Stimulated activated CD4-positive, alpha-beta T cell treated with anti-CD3 and anti-CD28 coated beads, TNF-alpha, amount 100 ng/mL, for 48 hours (primary cell): ENCODE measurements around the gene TMEM184B.

ENCODE experiments used
- DNase-seq, 3 donors: peaks; one replicate each; pipeline ENCODE4 v3.0.0-alpha.2; 2020; ENCODE audit warnings: low read depth in 3 of 3

Gene TMEM184B

DNA sequence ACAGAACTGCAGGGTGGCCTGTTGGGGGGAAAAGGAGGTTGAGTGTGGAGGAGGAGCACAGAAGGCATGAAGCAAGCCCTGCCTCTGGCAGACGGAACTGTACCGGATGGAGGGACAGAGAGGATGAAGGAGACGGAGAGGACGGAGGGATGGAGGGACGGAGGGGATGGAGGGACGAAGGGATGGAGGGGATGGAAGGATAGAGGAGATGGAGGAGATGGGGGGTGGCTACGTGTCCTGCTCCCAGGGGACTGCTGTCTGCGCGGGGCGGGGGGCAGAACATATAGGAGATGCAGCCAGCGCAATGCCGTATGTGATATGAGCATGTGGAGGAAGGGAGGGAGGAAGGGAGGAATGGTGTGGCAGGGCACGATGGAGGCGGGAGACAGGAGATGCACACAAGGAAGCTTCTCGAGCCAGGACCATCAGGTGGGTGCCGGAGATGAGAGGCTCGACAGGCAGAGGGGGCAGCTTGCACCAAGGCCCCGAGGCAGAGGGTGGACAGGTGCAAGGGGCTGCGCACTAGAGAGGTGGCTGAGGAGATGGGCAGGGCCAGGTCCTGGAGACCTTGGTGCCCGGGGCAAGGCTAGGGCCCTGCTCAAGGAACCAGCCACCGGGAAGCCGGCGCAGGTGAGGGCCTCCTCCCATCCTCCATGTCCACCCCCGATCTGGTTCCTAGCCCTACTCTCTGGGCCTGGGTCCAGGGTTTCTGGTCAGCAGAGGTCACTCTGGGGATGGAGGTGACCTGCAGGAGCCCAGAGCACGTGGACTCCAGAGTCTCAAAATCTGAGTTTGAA, 45.8 kb downstream of the TMEM184B start:
- DNase-seq, result no peak

GRCh38 chr22:38223289-38223960, 49.4 kb downstream of the TMEM184B start:
- DNase-seq, result no peak

DNA sequence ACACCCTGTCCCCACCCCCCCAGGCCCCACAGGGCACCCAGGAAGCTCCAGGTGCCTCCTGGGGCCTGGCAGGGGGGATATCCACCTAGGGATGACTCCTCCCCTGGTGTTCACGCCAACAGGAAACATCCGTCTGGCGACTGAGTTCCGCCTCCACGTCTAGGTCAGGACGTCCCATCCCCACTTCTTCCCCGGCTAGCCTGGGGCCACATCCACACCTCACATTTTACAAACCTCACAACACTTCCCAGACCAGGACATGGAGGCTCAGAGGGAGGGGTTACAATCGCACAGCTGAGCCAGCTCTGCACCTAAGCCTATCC, 50.1 kb downstream of the TMEM184B start:
- DNase-seq, result no peak

GRCh38 chr22:38221908-38222796, 50.7 kb downstream of the TMEM184B start:
- no peak for DNase-seq

GRCh38 chr22:38221407-38221806, 51.4 kb downstream of the TMEM184B start:
- DNase-seq, result no peak

DNA sequence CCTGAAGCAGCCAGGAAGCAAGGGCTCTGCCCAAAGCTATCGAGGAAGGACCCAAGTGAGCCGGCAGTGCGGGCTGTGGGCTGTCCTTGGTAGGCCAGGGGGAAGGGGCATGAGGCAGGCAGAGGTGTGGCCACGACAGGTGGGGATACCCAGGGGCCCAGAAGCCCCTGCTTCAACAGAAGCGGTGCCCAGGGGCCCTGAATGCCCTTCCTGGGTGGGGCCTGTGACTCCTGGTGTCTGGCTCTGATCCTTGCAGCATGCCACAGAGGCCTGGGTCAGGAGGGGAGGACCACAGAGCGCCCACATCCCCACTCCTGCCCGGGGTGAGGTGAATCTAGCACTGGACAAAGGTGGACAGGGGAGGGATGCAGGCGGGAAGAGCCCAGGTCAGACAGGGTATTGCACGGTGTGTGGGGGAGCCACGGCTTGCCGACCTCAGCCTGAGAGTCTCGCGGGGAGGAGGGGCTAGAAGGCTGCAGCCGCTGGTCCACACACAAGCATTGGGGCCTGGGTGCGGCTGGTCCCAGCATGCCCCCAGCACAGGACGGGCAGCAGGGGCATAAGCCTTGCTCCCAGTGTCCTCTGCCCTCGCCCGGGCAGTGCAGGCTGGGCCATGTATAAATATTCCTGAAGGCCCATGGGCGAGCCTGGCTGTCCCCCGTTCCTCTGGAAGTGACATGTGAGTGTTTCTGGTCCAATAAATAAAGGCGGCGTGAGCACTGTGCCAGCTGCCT, 52.0 kb downstream of the TMEM184B start:
- no peak for DNase-seq

GRCh38 chr22:38220163-38220562, 52.6 kb downstream of the TMEM184B start:
- DNase-seq, result no peak

- no peak for DNase-seq
Observed at GRCh38 chr22:38219632-38220031, 53.2 kb downstream of the TMEM184B start.

DNA sequence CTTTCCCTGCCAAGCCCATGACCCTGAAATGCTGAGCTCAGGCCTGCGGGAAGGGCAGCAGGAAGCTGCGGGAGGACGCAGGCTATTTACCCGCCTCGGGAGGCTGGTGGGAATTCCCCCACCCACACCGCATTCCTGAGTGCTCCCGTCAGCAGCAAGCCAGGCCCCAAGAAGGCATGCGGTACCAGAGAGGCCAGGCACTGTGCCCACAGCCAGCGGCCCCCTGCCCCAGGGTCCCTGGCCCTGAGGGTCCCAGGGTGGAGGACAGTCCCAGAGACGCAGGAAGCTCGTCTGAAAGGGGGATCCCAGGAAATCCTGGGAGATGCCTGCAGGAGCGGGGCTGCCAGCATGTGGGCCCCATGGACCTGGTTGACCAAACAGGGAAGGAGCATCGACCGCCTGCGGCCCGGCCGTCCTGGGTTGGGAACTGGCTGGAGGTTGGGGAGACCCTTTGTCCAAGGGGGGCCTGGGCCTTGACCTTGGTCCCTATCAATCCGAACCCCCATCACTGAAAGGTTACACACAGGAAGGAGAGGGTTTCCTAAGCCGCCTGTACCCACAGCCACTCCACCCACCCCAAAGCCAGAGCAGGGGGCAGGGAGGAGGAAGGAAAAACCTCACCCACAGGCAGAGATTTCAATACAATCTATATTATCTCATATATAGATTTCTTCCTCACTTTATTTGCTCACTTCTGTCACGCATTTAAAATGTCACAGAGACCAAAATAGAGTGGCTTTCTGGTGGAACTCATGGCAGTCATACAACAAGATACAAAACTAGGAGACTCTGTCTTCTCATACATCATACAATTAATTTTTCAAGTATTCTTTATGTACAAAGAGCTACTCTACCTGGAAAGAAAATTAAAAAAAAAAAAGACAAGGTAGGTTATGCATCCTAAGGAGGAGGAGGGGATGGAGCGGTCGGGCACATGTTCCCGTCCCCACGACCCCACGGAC, 53.9 kb downstream of the TMEM184B start:
- peak in 2 of 3 donors; percentile 45 to 58 for DNase-seq

DNA sequence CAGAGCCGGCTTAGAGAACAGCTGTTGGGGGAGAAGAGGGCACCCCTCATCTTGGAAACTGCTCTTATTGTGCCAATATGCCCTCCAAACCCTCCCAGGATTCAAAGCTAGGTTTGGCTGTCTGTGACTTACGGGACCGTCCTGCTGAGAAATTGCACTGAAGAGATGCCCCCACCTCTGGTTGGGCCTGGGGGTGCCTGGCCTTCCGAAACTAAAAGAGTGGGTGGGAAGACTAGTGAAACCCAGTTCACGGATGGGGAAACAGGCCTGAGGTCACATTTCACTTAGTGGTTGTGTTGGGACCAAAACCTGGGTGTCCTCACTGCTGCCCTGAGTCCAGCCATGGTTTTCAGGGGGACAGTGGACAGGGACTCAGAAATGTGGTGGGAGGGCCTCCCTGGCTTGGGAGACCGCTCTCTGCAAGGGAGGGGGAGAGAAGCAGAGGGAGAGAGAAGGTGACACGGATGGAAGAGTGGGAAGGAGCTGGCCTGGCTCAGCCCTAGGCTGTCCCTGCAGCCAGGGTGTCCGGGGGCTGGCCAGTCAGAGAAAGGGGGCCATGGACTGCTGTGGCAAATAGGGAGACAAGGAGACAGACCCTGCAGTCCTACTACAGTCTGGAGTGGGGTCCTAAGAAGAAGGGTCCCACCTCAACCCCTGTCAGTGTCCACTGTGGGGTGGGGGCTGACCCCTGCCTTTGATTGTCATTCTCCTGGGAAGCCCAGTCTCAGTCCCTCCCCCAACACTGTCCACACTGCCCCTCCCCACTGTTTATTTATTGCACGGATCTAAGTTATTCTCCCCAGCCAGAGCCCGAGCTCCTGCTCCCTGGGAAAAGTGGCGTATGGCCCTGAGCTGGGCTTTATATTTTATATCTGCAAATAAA, 57.4 kb downstream of the TMEM184B start:
- DNase-seq, result no peak

DNA sequence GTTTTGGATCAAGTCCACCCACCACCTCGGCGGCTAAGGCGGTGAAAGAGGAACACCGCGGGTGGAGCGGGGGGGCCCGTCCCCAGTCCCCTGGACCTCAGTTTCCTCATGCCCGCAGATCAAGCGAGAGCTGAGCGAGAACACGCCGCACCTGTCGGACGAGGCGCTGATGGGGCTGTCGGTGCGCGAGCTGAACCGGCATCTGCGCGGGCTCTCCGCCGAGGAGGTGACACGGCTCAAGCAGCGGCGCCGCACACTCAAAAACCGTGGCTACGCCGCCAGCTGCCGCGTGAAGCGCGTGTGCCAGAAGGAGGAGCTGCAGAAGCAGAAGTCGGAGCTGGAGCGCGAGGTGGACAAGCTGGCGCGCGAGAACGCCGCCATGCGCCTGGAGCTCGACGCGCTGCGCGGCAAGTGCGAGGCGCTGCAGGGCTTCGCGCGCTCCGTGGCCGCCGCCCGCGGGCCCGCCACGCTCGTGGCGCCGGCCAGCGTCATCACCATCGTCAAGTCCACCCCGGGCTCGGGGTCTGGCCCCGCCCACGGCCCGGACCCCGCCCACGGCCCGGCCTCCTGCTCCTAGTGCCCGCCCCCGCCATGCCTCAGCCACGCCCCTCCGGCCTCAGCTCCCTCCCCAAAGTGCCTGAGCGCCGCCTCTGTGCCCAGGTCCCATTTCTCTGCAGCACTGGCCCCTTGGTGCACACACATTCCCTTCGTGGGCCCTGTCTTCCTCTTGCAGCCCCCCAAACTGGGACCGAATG, 58.3 kb downstream of the TMEM184B start:
- peak in 2 of 3 donors; percentile 34 to 77 for DNase-seq

GRCh38 chr22:38213990-38214301, 58.9 kb downstream of the TMEM184B start:
- no peak for DNase-seq

GRCh38 chr22:38213319-38213989, 59.4 kb downstream of the TMEM184B start:
- DNase-seq, result no peak

DNA sequence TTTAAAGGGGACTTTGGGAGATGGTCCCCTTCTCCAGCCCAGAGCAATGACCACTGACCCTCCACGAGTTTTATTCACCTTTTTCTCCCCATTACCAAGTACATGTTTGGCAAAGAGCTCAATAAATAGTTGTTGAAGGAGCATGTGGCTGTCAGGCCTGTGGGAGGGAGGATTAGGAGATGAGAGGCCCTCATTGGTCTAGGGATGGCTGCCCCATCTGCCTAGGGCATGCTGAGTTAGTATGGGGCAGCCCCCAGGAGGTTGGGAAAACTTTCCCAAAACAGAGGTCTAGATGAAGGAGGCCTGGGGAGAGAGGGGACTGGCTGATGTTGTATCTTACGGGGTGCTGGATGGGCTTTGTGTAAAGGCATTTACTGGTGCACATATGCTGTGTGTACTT, 60.4 kb downstream of the TMEM184B start:
- no peak for DNase-seq

DNA sequence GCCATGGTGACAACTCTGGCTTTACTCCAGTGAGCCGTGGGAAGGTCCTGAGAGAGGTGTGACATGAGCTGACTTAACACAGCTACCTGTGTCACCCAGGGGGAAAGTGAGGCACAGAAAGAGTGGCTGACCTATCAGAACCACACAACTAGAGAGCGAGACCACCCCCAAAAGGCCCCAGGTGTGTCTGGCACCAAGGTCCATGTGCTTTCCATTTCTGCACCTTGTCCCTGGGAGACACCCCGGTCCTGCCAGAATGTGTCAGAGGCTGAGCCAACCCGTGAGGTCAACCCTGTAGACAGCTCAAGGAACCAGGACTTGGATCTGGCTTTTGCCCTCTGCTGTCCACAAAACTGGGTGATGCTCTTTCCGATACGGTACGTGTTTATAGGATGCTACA, 61.3 kb downstream of the TMEM184B start:
- no peak for DNase-seq

- DNase-seq, result no peak
Observed at GRCh38 chr22:38208551-38208968, 64.2 kb downstream of the TMEM184B start.

DNA sequence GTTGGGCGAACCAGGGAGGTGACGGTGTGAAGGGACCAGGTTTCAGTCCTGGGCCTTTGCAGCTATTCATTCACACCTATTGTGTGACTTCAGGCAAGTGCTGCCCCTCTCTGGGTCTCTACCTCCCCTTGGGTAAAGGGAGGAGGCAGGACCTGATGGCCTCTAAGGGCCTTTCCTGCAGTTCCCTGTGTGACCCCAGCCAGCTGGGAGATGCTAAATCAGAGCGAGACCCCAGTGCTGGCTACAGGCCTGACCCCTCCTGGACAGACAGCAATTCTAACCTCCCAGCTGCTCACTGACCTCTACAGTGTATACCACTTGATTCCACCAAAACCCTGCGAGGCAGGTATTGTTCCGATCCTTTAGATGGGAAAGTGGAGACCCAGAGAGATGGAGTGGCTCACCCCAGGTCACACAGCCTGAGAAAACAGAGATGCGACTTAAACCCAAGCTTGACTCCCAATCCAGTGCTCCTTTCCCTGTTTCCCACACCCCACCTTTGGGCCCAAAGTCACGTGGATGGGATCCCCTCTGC, 64.8 kb downstream of the TMEM184B start:
- no peak for DNase-seq
